HepG2 (cell line): ENCODE data around the gene CDK1. TPM values are rescaled to one million over a fixed set of nuclear protein-coding genes. Genes with fewer than 3 reads are reported as not detected.

Experiments
- ATAC-seq: fragments of 200-7000 bp; cut with Tn5 transposase; 3 replicates; pipeline ENCODE4 v1.9.1; 2020; ENCODE audit warnings: mild to moderate bottlenecking, moderate library complexity
- BruUV-seq: library from RNA; stranded (reverse); fragments of 400-500 nt; replicated peaks from 2 replicates; lab custom pipeline; 2021; lab: Mats Ljungman, UMichigan
- CTCF ChIA-PET: fragments of 300-600 bp; formaldehyde crosslinking; extraction: SDS; loops from one replicate; lab custom pipeline; 2021; ENCODE audit warnings: low total read pairs, inconsistent platforms, low intra/inter-chr PET ratio; lab: Yijun Ruan, JAX
- POLR2A ChIA-PET: fragments of 350-600 bp; sonication (Branson Sonifier 250); formaldehyde crosslinking; loops from one replicate; lab custom pipeline; 2020; ENCODE audit warnings: antibody characterized with exemption, inconsistent platforms; lab: Yijun Ruan, JAX
- DNase-seq: peaks from one replicate; pipeline ENCODE4 v3.0.0-alpha.2; 2015; ENCODE audit warnings: low spot score
- FAIRE-seq: peaks from 3 replicates; lab custom pipeline; 2011; peaks lifted over from hg19 to GRCh38; lab: Jason Lieb, UNC
- H2AFZ ChIP-seq: one replicate; pipeline ENCODE4 v1.6.1; 2011; ENCODE audit warnings: low read length, inconsistent platforms
- H3K27ac ChIP-seq: fragments of 300-600 bp; 3 replicates; pipeline ENCODE4 v1.8.0; 2011; ENCODE audit warnings: mixed run types, mild to moderate bottlenecking, mixed read lengths, low read length, inconsistent platforms; ENCODE audit not compliant: insufficient read depth; ENCODE audit errors: extremely low read length
- H3K27me3 ChIP-seq, 2 experiments: fragments of 200-600 bp in 1 of 2; 2 replicates in 1 of 2; 3 replicates in 1 of 2; pipeline versions ENCODE4 v1.6.0 to v1.8.0; 2011; ENCODE audit warnings: low read length in 2 of 2, mild to moderate bottlenecking in 2 of 2, moderate library complexity in 2 of 2, inconsistent platforms in 1 of 2; ENCODE audit not compliant: insufficient read depth in 2 of 2, control insufficient read depth in 1 of 2
- H3K36me3 ChIP-seq, 2 experiments: fragments of 200-600 bp in 1 of 2; replicated peaks in 1 of 2; 2 replicates in 1 of 2; 3 replicates in 1 of 2; pipeline versions ENCODE4 v1.5.1 to v1.8.0; 2011; ENCODE audit warnings: low read length in 2 of 2, inconsistent platforms in 1 of 2; ENCODE audit not compliant: insufficient read depth in 2 of 2, control insufficient read depth in 1 of 2
- H3K4me1 ChIP-seq: 2 replicates; pipeline ENCODE4 v1.5.1; 2012; ENCODE audit warnings: low read length, inconsistent platforms; ENCODE audit not compliant: insufficient read depth
- H3K4me2 ChIP-seq: 2 replicates; pipeline ENCODE4 v1.6.0; 2011; ENCODE audit warnings: low read depth, low read length, inconsistent platforms
- H3K4me3 ChIP-seq, 3 experiments: fragments of 200-600 bp in 1 of 3; sonication (generic), shearing (Covaris generic) in 1 of 3; replicated peaks in 1 of 3; 2 replicates each; pipeline ENCODE4 v1.5.1; 2011 to 2016; ENCODE audit warnings: low read length in 3 of 3, inconsistent platforms in 2 of 3, low read depth in 2 of 3, mild to moderate bottlenecking in 2 of 3, control low read depth in 1 of 3, mixed read lengths in 1 of 3; ENCODE audit not compliant: insufficient read depth in 1 of 3
- H3K79me2 ChIP-seq: one replicate; pipeline ENCODE4 v1.6.1; 2011; ENCODE audit warnings: low read length, inconsistent platforms; ENCODE audit not compliant: insufficient read depth
- H3K9ac ChIP-seq: 2 replicates; pipeline ENCODE4 v1.6.0; 2011; ENCODE audit warnings: mild to moderate bottlenecking, low read depth, low read length, inconsistent platforms; ENCODE audit not compliant: insufficient read depth
- H3K9me3 ChIP-seq: 2 replicates; pipeline ENCODE4 v1.5.1; 2012; ENCODE audit warnings: mild to moderate bottlenecking, low read length
- H4K20me1 ChIP-seq: 2 replicates; pipeline ENCODE4 v1.6.0; 2011; ENCODE audit warnings: inconsistent platforms, mild to moderate bottlenecking, low read length, moderate library complexity; ENCODE audit not compliant: insufficient read depth
- ARNT2 ChIP-seq: sonication (generic); formaldehyde crosslinking; IDR thresholded peaks from 2 replicates; pipeline ENCODE4 v1.8.0; 2022; ENCODE audit warnings: mild to moderate bottlenecking, low read depth, missing genetic modification reagents, moderate library complexity
- ATM ChIP-seq: fragments of 450-650 bp; IDR thresholded peaks from 2 replicates; pipeline ENCODE4 v1.7.1; 2017; ENCODE audit warnings: mild to moderate bottlenecking, borderline replicate concordance
- EED ChIP-seq: sonication (generic); formaldehyde crosslinking; IDR thresholded peaks from 2 replicates; pipeline ENCODE4 v1.5.0; 2020; ENCODE audit warnings: mild to moderate bottlenecking, missing genetic modification reagents
- GZF1 ChIP-seq: sonication (generic); formaldehyde crosslinking; IDR thresholded peaks from 2 replicates; pipeline ENCODE4 v1.5.1; 2020; ENCODE audit warnings: mild to moderate bottlenecking, missing genetic modification reagents
- HDAC1 ChIP-seq: sonication (generic); formaldehyde crosslinking; IDR thresholded peaks from 2 replicates; pipeline ENCODE4 v1.5.1; 2020; ENCODE audit warnings: mild to moderate bottlenecking, missing genetic modification reagents
- JARID2 ChIP-seq: sonication (generic); formaldehyde crosslinking; IDR thresholded peaks from 2 replicates; pipeline ENCODE4 v1.8.1; 2023; ENCODE audit warnings: missing genetic modification reagents, inconsistent platforms; ENCODE audit not compliant: insufficient replicate concordance
- KDM3A ChIP-seq: IDR thresholded peaks from 2 replicates; pipeline ENCODE4 v1.6.1; 2018; ENCODE audit warnings: low read depth, missing compliant biosample characterization
- RBAK ChIP-seq: sonication (generic); formaldehyde crosslinking; IDR thresholded peaks from 2 replicates; pipeline ENCODE4 v1.5.1; 2020; ENCODE audit warnings: mild to moderate bottlenecking, missing genetic modification reagents
- RFXANK ChIP-seq: IDR thresholded peaks from 2 replicates; pipeline ENCODE4 v1.6.1; 2016
- SPEN ChIP-seq: sonication (generic); formaldehyde crosslinking; IDR thresholded peaks from 2 replicates; pipeline ENCODE4 v1.5.1; 2020; ENCODE audit warnings: low read depth, mild to moderate bottlenecking, missing genetic modification reagents
- THYN1 ChIP-seq: sonication (generic); formaldehyde crosslinking; IDR thresholded peaks from 2 replicates; pipeline ENCODE4 v1.8.1; 2023; ENCODE audit warnings: low read depth, mild to moderate bottlenecking, moderate library complexity, missing genetic modification reagents, borderline replicate concordance
- ZNF207 ChIP-seq: fragments of 450-650 bp; IDR thresholded peaks from 2 replicates; pipeline ENCODE4 v1.6.1; 2016; ENCODE audit warnings: antibody characterized with exemption, borderline replicate concordance
- ZNF282 ChIP-seq: fragments of 450-650 bp; IDR thresholded peaks from 2 replicates; pipeline ENCODE4 v1.6.1; 2018; ENCODE audit not compliant: partially characterized antibody
- ZNF446 ChIP-seq: sonication (generic); formaldehyde crosslinking; IDR thresholded peaks from 2 replicates; pipeline ENCODE4 v1.5.0; 2020; ENCODE audit warnings: mild to moderate bottlenecking, missing genetic modification reagents
- ZSCAN12 ChIP-seq: sonication (generic); formaldehyde crosslinking; IDR thresholded peaks from 2 replicates; pipeline ENCODE4 v1.9.0; 2021; ENCODE audit warnings: mild to moderate bottlenecking, missing genetic modification reagents
- WGBS: methylation state at CpG from one replicate; pipeline ENCODE4 v1.1.6; 2017; ENCODE audit warnings: low lambda C conversion rate; 5-methylcytosine and 5-hydroxymethylcytosine counted together
- in situ Hi-C: cut with HindIII; loops from 2 replicates; pipeline ENCODE4 v1.10.0; 2017; ENCODE audit warnings: low pct_unique_long_range_greater_than_20kb; ENCODE audit not compliant: extremely low pct_ligation_motif_present
- intact Hi-C: fragments of 100-400 bp; cut with micrococcal nuclease; formaldehyde crosslinking; loops from one replicate; pipeline ENCODE4 v1.10.0; 2022; ENCODE audit not compliant: unreplicated experiment
- polyA plus RNA-seq, 8 experiments: library from polyadenylated mRNA; depleted of rRNA in 3 of 8; stranded (reverse) in 7 of 8; unstranded in 1 of 8; fragments of >200 nt; fragmentation: Illumina TruSeq in 4 of 8; extraction: Trizol in 4 of 8; gene quantifications; 2 replicates each; pipeline versions ENCODE4 v1.2.1 to v1.2.3, GENCODE V29; 2011 to 2016; ENCODE audit warnings: low read depth in 4 of 8, missing spikeins in 1 of 8, mixed read lengths in 1 of 8; ENCODE audit not compliant: insufficient read depth in 1 of 8
- total RNA-seq, 5 experiments: library from RNA; depleted of rRNA; stranded (reverse); fragments of >200 nt; fragmentation: Illumina TruSeq; extraction: Trizol; gene quantifications; 2 replicates each; pipeline ENCODE4 v1.2.3, GENCODE V29; 2016; ENCODE audit warnings: low read depth in 1 of 5
- TF ChIP-seq, protein P1 (sequence below): sonication (generic); formaldehyde crosslinking; IDR thresholded peaks from 2 replicates; pipeline ENCODE4 v1.4.0; 2020; ENCODE audit warnings: missing genetic modification reagents
- TF ChIP-seq, protein P2 (sequence below): sonication (generic); formaldehyde crosslinking; conservative IDR thresholded peaks from 2 replicates; pipeline ENCODE4 v1.8.0; 2022; ENCODE audit warnings: mild to moderate bottlenecking, moderate library complexity, missing genetic modification reagents
- TF ChIP-seq, protein P3 (sequence below): sonication (generic); formaldehyde crosslinking; IDR thresholded peaks from 2 replicates; pipeline ENCODE4 v1.4.0; 2020; ENCODE audit warnings: missing genetic modification reagents

The CDK1 gene
- total and polyA plus RNA-seq, 2 of the 13 experiments (the other 11 are each of a cell fraction or from before 2014, with no cell fraction given): 42.6 to 132 TPM

DNA sequence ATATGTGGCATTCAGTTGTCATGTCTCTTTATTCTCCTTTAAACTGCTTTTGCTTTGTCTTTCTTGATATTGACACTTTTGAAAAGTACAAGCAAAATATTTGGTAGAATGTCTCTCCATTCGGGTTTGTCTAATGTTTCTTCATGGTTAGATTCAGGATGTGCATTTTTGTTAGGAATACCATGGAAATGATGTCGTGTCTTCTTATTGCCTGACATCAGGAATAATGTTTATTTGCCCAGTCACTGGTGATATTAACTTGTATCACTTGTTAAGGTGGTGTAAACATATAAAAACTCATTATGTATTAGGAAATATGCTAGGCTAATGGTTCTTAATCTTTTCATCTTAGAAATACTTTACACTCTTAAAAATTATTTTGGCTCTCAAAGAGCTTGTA is 43.4 kb downstream of the CDK1 start:
- Histone ChIP-seq H3K9ac (no peak overlapping the region), H4K20me1 (no peaks in the 10 kb centered on the region), H2AFZ (no peak overlapping the region), H3K9me3 (no peaks in the 10 kb centered on the region), H3K4me1 (0 out of 2 replicates have a peak, but pooled peaks cover 6% of the 10 kb centered on the region), H3K27me3 (no peaks in the 10 kb centered on the region), H3K4me2 (no peak overlapping the region), H3K36me3 (no peaks in the 10 kb centered on the region), H3K27ac (no peak overlapping the region), H3K4me3 (no peak overlapping the region), H3K79me2 (no peaks in the 10 kb centered on the region)
- FAIRE-seq: no peak
- CTCF ChIA-PET: no interaction called here
- WGBS: 58% methylated on average over 2 of the region's 2 CpGs
- no TSS peak for BruUV-seq
- intact Hi-C loops: loop anchor here (10.0 kb wide), 1 partner anchor 323 kb away; no protein-coding TSS in a partner anchor
- no peak for TF ChIP-seq ZNF207
- TF ChIP-seq THYN1 (CRISPR knock-in tag): no peak
- TF ChIP-seq JARID2: no peak
- TF ChIP-seq, protein P1, sequence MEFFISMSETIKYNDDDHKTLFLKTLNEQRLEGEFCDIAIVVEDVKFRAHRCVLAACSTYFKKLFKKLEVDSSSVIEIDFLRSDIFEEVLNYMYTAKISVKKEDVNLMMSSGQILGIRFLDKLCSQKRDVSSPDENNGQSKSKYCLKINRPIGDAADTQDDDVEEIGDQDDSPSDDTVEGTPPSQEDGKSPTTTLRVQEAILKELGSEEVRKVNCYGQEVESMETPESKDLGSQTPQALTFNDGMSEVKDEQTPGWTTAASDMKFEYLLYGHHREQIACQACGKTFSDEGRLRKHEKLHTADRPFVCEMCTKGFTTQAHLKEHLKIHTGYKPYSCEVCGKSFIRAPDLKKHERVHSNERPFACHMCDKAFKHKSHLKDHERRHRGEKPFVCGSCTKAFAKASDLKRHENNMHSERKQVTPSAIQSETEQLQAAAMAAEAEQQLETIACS (CRISPR knock-in tag): no peak
- no peak for TF ChIP-seq ZSCAN12 (CRISPR knock-in tag)
- TF ChIP-seq, protein P2, sequence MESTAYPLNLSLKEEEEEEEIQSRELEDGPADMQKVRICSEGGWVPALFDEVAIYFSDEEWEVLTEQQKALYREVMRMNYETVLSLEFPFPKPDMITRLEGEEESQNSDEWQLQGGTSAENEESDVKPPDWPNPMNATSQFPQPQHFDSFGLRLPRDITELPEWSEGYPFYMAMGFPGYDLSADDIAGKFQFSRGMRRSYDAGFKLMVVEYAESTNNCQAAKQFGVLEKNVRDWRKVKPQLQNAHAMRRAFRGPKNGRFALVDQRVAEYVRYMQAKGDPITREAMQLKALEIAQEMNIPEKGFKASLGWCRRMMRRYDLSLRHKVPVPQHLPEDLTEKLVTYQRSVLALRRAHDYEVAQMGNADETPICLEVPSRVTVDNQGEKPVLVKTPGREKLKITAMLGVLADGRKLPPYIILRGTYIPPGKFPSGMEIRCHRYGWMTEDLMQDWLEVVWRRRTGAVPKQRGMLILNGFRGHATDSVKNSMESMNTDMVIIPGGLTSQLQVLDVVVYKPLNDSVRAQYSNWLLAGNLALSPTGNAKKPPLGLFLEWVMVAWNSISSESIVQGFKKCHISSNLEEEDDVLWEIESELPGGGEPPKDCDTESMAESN (CRISPR knock-in tag): no peak
- TF ChIP-seq SPEN (CRISPR knock-in tag): no peak
- no peak for TF ChIP-seq GZF1 (CRISPR knock-in tag)
- TF ChIP-seq, protein P3, sequence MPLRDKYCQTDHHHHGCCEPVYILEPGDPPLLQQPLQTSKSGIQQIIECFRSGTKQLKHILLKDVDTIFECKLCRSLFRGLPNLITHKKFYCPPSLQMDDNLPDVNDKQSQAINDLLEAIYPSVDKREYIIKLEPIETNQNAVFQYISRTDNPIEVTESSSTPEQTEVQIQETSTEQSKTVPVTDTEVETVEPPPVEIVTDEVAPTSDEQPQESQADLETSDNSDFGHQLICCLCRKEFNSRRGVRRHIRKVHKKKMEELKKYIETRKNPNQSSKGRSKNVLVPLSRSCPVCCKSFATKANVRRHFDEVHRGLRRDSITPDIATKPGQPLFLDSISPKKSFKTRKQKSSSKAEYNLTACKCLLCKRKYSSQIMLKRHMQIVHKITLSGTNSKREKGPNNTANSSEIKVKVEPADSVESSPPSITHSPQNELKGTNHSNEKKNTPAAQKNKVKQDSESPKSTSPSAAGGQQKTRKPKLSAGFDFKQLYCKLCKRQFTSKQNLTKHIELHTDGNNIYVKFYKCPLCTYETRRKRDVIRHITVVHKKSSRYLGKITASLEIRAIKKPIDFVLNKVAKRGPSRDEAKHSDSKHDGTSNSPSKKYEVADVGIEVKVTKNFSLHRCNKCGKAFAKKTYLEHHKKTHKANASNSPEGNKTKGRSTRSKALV (CRISPR knock-in tag): no peak
- no peak for TF ChIP-seq ATM
- TF ChIP-seq ARNT2 (CRISPR knock-in tag): no peak
- TF ChIP-seq HDAC1 (CRISPR knock-in tag): no peak
- no peak for TF ChIP-seq ZNF446 (CRISPR knock-in tag)
- no peak for TF ChIP-seq ZNF282
- TF ChIP-seq EED (CRISPR knock-in tag): no peak
- no peak for TF ChIP-seq RFXANK (CRISPR knock-in tag)
- no peak for TF ChIP-seq KDM3A (CRISPR knock-in tag)
- TF ChIP-seq RBAK: no peak
- no peak for DNase-seq
- ATAC-seq: no peak
- POLR2A ChIA-PET: no interaction called here
- in situ Hi-C loops: loop anchor here (5.0 to 25.0 kb wide), 3 partner anchors 143 to 791 kb away; no protein-coding TSS in a partner anchor
